Mononuclear cell (primary cell): ENCODE measurements around the gene PLXNA3. TPM values are rescaled to one million over a fixed set of nuclear protein-coding genes. Genes with fewer than 3 reads are reported as not detected.

Experiments
- H3K27me3 ChIP-seq: 2 replicates; pipeline ENCODE4 v1.6.0; 2011; ENCODE audit warnings: low read length, control low read depth; ENCODE audit not compliant: insufficient read depth
- H3K4me1 ChIP-seq: 2 replicates; pipeline ENCODE4 v1.5.1; 2011; ENCODE audit warnings: mild to moderate bottlenecking, low read length, control low read depth; ENCODE audit not compliant: insufficient read depth
- H3K4me3 ChIP-seq: 2 replicates; pipeline ENCODE4 v1.5.1; 2011; ENCODE audit warnings: mild to moderate bottlenecking, low read length, moderate library complexity
- H3K9me3 ChIP-seq: 2 replicates; pipeline ENCODE4 v1.5.1; 2011; ENCODE audit warnings: low read depth, mild to moderate bottlenecking, control low read depth, low read length
- total RNA-seq: library from RNA; depleted of rRNA; stranded (reverse); fragments of >200 nt; gene quantifications from one replicate; pipeline ENCODE4 v1.2.3, GENCODE V29; 2012

The PLXNA3 gene
- total RNA-seq, 1 donor, result 5.5 TPM

- H3K4me3 ChIP-seq, result no peak overlapping the region
- no peaks in the 10 kb centered on the region for H3K9me3 ChIP-seq
- no peaks in the 10 kb centered on the region for H3K27me3 ChIP-seq
- H3K4me1 ChIP-seq, result peaks cover 2% of the 10 kb centered on the region
Measured at GRCh38 chrX:154462396-154462795, 4.3 kb downstream of the PLXNA3 start.

- Histone ChIP-seq H3K4me3 (no peak overlapping the region), H3K9me3 (no peaks in the 10 kb centered on the region), H3K4me1 (peaks cover 2% of the 10 kb centered on the region), H3K27me3 (no peaks in the 10 kb centered on the region)
Measured at GRCh38 chrX:154463611-154464220, 5.6 kb downstream of the PLXNA3 start.

- Histone ChIP-seq H3K9me3 (no peaks in the 10 kb centered on the region), H3K27me3 (no peaks in the 10 kb centered on the region), H3K4me1 (no peaks in the 10 kb centered on the region), H3K4me3 (no peak overlapping the region)
Measured at GRCh38 chrX:154464806-154465365, 6.8 kb downstream of the PLXNA3 start.

- Histone ChIP-seq H3K4me1 (no peaks in the 10 kb centered on the region), H3K27me3 (no peaks in the 10 kb centered on the region), H3K4me3 (no peak overlapping the region), H3K9me3 (no peaks in the 10 kb centered on the region)
Measured at GRCh38 chrX:154465601-154466000, 7.5 kb downstream of the PLXNA3 start.

DNA sequence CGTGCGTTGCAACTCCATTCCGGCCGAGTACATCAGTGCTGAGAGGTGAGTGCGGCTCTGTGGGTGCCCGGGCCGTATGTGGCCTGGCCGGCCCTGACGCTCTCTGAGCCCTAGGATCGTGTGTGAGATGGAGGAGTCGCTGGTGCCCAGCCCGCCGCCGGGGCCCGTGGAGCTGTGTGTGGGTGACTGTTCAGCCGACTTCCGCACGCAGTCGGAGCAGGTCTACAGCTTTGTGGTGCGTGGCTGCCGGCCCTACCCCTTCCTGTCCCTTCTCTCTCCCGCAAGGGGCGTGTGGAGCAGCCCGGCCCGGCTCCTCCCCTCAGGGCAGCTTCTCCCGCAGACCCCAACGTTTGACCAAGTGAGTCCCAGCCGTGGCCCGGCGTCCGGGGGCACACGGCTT is 8.0 kb downstream of the PLXNA3 start:
- H3K9me3 ChIP-seq, result no peaks in the 10 kb centered on the region
- H3K4me3 ChIP-seq, result no peak overlapping the region
- no peaks in the 10 kb centered on the region for H3K4me1 ChIP-seq
- no peaks in the 10 kb centered on the region for H3K27me3 ChIP-seq

DNA sequence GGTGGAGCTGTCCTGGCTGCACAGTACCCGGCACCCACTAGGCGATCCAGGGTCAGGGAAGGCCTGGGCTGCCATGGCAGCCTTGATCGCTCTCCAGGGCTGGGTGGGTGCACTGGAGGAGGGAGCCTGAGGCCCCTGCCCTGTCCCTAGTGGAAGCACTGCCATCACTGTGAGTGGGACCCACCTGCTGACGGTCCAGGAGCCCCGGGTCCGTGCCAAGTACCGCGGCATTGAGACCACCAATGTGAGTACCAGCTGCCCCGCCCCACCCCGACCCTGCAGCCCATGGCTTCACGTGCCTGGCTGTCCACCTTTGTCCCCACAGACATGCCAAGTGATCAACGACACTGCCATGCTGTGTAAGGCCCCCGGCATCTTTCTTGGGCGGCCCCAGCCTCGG is 8.8 kb downstream of the PLXNA3 start:
- Histone ChIP-seq H3K9me3 (no peaks in the 10 kb centered on the region), H3K27me3 (no peaks in the 10 kb centered on the region), H3K4me1 (no peaks in the 10 kb centered on the region)

GRCh38 chrX:154467556-154467955 is 9.5 kb downstream of the PLXNA3 start:
- no peaks in the 10 kb centered on the region for H3K27me3 ChIP-seq
- H3K4me3 ChIP-seq, result no peak overlapping the region
- H3K9me3 ChIP-seq, result no peaks in the 10 kb centered on the region
- no peaks in the 10 kb centered on the region for H3K4me1 ChIP-seq

More for the DNA sequence above, 8.8 kb downstream of the PLXNA3 start:
- H3K4me3 ChIP-seq, result no peak overlapping the region

- Histone ChIP-seq H3K9me3 (no peaks in the 10 kb centered on the region), H3K27me3 (no peaks in the 10 kb centered on the region), H3K4me1 (no peaks in the 10 kb centered on the region), H3K4me3 (no peak overlapping the region)
Measured at GRCh38 chrX:154468217-154468616, 10.1 kb downstream of the PLXNA3 start.

DNA sequence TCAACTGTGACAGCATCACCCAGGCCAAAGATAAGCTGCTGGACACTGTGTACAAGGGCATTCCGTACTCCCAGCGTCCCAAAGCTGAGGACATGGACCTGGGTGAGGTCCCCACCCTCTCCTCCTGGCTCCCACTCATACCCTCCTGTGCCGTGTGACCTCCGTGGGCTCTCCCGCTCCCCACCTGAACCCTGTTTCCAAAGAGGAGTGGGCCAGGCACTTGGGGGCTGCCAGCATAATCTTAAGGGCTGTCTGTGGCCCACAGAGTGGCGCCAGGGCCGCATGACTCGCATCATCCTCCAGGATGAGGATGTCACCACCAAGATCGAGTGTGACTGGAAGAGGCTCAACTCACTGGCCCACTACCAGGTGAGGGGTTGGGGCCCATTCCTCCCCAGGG is 11.0 kb downstream of the PLXNA3 start:
- H3K9me3 ChIP-seq, result no peaks in the 10 kb centered on the region
- no peak overlapping the region for H3K4me3 ChIP-seq
- H3K27me3 ChIP-seq, result no peaks in the 10 kb centered on the region
- no peaks in the 10 kb centered on the region for H3K4me1 ChIP-seq

GRCh38 chrX:154469880-154470279 is 11.8 kb downstream of the PLXNA3 start:
- Histone ChIP-seq H3K9me3 (no peaks in the 10 kb centered on the region), H3K4me3 (no peak overlapping the region), H3K27me3 (no peaks in the 10 kb centered on the region), H3K4me1 (no peaks in the 10 kb centered on the region)

- no peaks in the 10 kb centered on the region for H3K27me3 ChIP-seq
- no peak overlapping the region for H3K4me3 ChIP-seq
- no peaks in the 10 kb centered on the region for H3K9me3 ChIP-seq
- H3K4me1 ChIP-seq, result no peaks in the 10 kb centered on the region
Measured at GRCh38 chrX:154470434-154470833, 12.4 kb downstream of the PLXNA3 start.

GRCh38 chrX:154470914-154471568 is 13.0 kb downstream of the PLXNA3 start:
- H3K27me3 ChIP-seq, result no peaks in the 10 kb centered on the region
- no peaks in the 10 kb centered on the region for H3K4me1 ChIP-seq
- no peak overlapping the region for H3K4me3 ChIP-seq
- no peaks in the 10 kb centered on the region for H3K9me3 ChIP-seq

GRCh38 chrX:154471839-154472684 is 14.0 kb downstream of the PLXNA3 start:
- H3K4me3 ChIP-seq, result no peak overlapping the region
- H3K9me3 ChIP-seq, result no peaks in the 10 kb centered on the region
- H3K27me3 ChIP-seq, result no peaks in the 10 kb centered on the region
- no peaks in the 10 kb centered on the region for H3K4me1 ChIP-seq

GRCh38 chrX:154472685-154473632 is 14.9 kb downstream of the PLXNA3 start:
- Histone ChIP-seq H3K27me3 (no peaks in the 10 kb centered on the region), H3K4me3 (no peak overlapping the region), H3K9me3 (no peaks in the 10 kb centered on the region), H3K4me1 (peaks cover under 1% of the 10 kb centered on the region)
